Tibial nerve (tissue), 4 donors: Measurements from ENCODE around the gene GIMAP7.

Source experiments
- CTCF ChIP-seq, 5 experiments: fragments of 200-600 bp in 3 of 5; fragments of 450-650 bp in 2 of 5; sonication (generic) in 3 of 5; IDR thresholded peaks; one replicate each; pipeline ENCODE4 v1.5.1; 2016 to 2019; ENCODE audit warnings: antibody characterized with exemption in 5 of 5, mild to moderate bottlenecking in 3 of 5, moderate library complexity in 2 of 5
- EP300 ChIP-seq, 2 donors: sonication (generic); formaldehyde crosslinking; IDR thresholded peaks; one replicate each; pipeline ENCODE4 v1.6.1; 2017; ENCODE audit warnings: antibody characterized with exemption in 2 of 2, mild to moderate bottlenecking in 1 of 2
- POLR2A ChIP-seq, 2 donors: fragments of 450-650 bp; IDR thresholded peaks; one replicate each; pipeline ENCODE4 v1.6.1; 2017; ENCODE audit warnings: antibody characterized with exemption in 2 of 2, mild to moderate bottlenecking in 2 of 2, moderate library complexity in 2 of 2

GRCh38 chr7:150471886-150472285, 42.8 kb upstream of the GIMAP7 start:
- TF ChIP-seq CTCF (IDR thresholded peaks at IDR 0.05) = no peak
- no peak for TF ChIP-seq EP300 (IDR thresholded peaks at IDR 0.05)
- TF ChIP-seq POLR2A (IDR thresholded peaks at IDR 0.05) = no peak
